ENCODE measurements around the gene RAP1GAP.
A peak's percentile ranks its signal among the peaks of the same experiment; 100 is the strongest.

Gene RAP1GAP

GRCh38 chr1:21589618-21590017 is 79.5 kb downstream of the RAP1GAP start:
- no peak for DNase-seq

GRCh38 chr1:21587602-21587953 is 81.6 kb downstream of the RAP1GAP start:
- DNase-seq = no peak

- DNase-seq = peak; percentile 97
Observed at GRCh38 chr1:21586846-21587601, 82.1 kb downstream of the RAP1GAP start.

GRCh38 chr1:21586222-21586621 is 82.9 kb downstream of the RAP1GAP start:
- DNase-seq = no peak

- no peak for DNase-seq
Observed at GRCh38 chr1:21585037-21585436, 84.1 kb downstream of the RAP1GAP start.

- DNase-seq = no peak
Observed at GRCh38 chr1:21584096-21584495, 85.1 kb downstream of the RAP1GAP start.

GRCh38 chr1:21579791-21580190 is 89.4 kb downstream of the RAP1GAP start:
- DNase-seq = no peak

- no peak for DNase-seq
Observed at GRCh38 chr1:21577933-21578332, 91.2 kb downstream of the RAP1GAP start.

GRCh38 chr1:21577324-21577723 is 91.8 kb downstream of the RAP1GAP start:
- DNase-seq = no peak

- DNase-seq = no peak
Observed at GRCh38 chr1:21576798-21577187, 92.4 kb downstream of the RAP1GAP start.

- DNase-seq = no peak
Observed at GRCh38 chr1:21576031-21576797, 92.9 kb downstream of the RAP1GAP start.

- DNase-seq = no peak
Observed at GRCh38 chr1:21575351-21575942, 93.7 kb downstream of the RAP1GAP start.

- no peak for DNase-seq
Observed at GRCh38 chr1:21574466-21575151, 94.5 kb downstream of the RAP1GAP start.

- peak; percentile 68 for DNase-seq
Observed at GRCh38 chr1:21573971-21574465, 95.1 kb downstream of the RAP1GAP start.

GRCh38 chr1:21573475-21573874 is 95.7 kb downstream of the RAP1GAP start:
- no peak for DNase-seq

- no peak for DNase-seq
Observed at GRCh38 chr1:21572735-21573277, 96.4 kb downstream of the RAP1GAP start.

GRCh38 chr1:21572221-21572620 is 96.9 kb downstream of the RAP1GAP start:
- no peak for DNase-seq

GRCh38 chr1:21570885-21571284 is 98.3 kb downstream of the RAP1GAP start:
- no peak for DNase-seq

- no peak for DNase-seq
Observed at GRCh38 chr1:21570528-21570875, 98.7 kb downstream of the RAP1GAP start.

GRCh38 chr1:21569820-21570527 is 99.2 kb downstream of the RAP1GAP start:
- no peak for DNase-seq

- no peak for DNase-seq
Observed at GRCh38 chr1:21568809-21569385, 100.3 kb downstream of the RAP1GAP start.
